MV-4-11 (cell line): Measurements from ENCODE around the gene TSPAN8.
"Not testable (repeated sequence)": the region's sequence is repeated elsewhere in the genome, so short reads cannot be mapped to it uniquely, and the experiment has no call there.

ENCODE experiments used
- DNase-seq: peaks from one replicate; lab custom pipeline; 2025; lab: John Stamatoyannopoulos, UW

TSPAN8 gene

GRCh38 chr12:71157601-71158233, at the start of gene TSPAN8:
Gene TSPAN8 (minus strand): TSS chr12:71157999. CDS start chr12:71157678, 321 bp downstream.
- no peak for DNase-seq

GRCh38 chr12:71201136-71201679, 43.4 kb upstream of the TSPAN8 start:
- DNase-seq: no peak

GRCh38 chr12:71200706-71201105, 42.9 kb upstream of the TSPAN8 start:
- DNase-seq: no peak

- DNase-seq: no peak
Observed at GRCh38 chr12:71197460-71197859, 39.7 kb upstream of the TSPAN8 start.

- no peak for DNase-seq
Observed at GRCh38 chr12:71195338-71195896, 37.6 kb upstream of the TSPAN8 start.

GRCh38 chr12:71194657-71195056, 36.9 kb upstream of the TSPAN8 start:
- DNase-seq: no peak

- no peak for DNase-seq
Observed at GRCh38 chr12:71193041-71193440, 35.2 kb upstream of the TSPAN8 start.

GRCh38 chr12:71191509-71192196, 33.9 kb upstream of the TSPAN8 start:
- no peak for DNase-seq

- DNase-seq: no peak
Observed at GRCh38 chr12:71190822-71191221, 33.0 kb upstream of the TSPAN8 start.

- DNase-seq: no peak
Observed at GRCh38 chr12:71187379-71187778, 29.6 kb upstream of the TSPAN8 start.

- DNase-seq: no peak
Observed at GRCh38 chr12:71186571-71187288, 28.9 kb upstream of the TSPAN8 start.

- DNase-seq: no peak
Observed at GRCh38 chr12:71183846-71184245, 26.0 kb upstream of the TSPAN8 start.

- DNase-seq: no peak
Observed at GRCh38 chr12:71183018-71183417, 25.2 kb upstream of the TSPAN8 start.

GRCh38 chr12:71178162-71178561, 20.4 kb upstream of the TSPAN8 start:
- no peak for DNase-seq

GRCh38 chr12:71174825-71175224, 17.0 kb upstream of the TSPAN8 start:
- DNase-seq: no peak

- DNase-seq: no peak
Observed at GRCh38 chr12:71174146-71174545, 16.3 kb upstream of the TSPAN8 start.

GRCh38 chr12:71170456-71170855, 12.7 kb upstream of the TSPAN8 start:
- no peak for DNase-seq

GRCh38 chr12:71169286-71169685, 11.5 kb upstream of the TSPAN8 start:
- no peak for DNase-seq

- no peak for DNase-seq
Observed at GRCh38 chr12:71166862-71167496, 9.2 kb upstream of the TSPAN8 start.

- DNase-seq: no peak
Observed at GRCh38 chr12:71166280-71166679, 8.5 kb upstream of the TSPAN8 start.

GRCh38 chr12:71165780-71166179, 8.0 kb upstream of the TSPAN8 start:
- not testable (repeated sequence) for DNase-seq

- DNase-seq: no peak
Observed at GRCh38 chr12:71164568-71165197, 6.9 kb upstream of the TSPAN8 start.
